Measurements from ENCODE around the gene DNAJC27. TPM values are rescaled to one million over a fixed set of nuclear protein-coding genes. Genes with fewer than 3 reads are reported as not detected.

Gene DNAJC27
- polyA plus RNA-seq, 1 of the 3 experiments (the other 2 are of a cell fraction) = 2.4 TPM

DNA sequence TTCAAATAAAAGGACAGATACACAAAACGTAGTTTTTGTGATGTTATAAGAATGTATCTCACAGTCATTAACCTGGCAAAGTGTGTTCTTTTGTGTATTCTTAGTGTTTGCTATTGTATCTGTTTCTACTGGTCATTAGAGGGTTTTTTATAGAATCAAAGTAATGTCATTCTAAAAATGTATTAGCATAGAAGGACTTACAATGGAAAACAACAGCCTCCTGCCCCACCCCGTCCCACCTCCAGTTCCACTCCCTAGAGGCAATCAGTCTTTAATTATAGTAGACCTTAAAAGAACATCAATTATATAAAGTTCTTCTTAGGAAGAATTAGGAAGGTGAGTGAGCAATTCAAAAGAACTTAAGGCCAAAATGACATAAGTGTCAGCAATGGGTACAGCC is 13.8 kb downstream of the DNAJC27 start:
- no peak overlapping the region for H3K4me3 ChIP-seq (ENCODE audit: low read depth in 2 of 2, low read length in 1 of 2)
- no peaks in the 10 kb centered on the region for H3K9me2 ChIP-seq
- TF ChIP-seq YY1 (IDR thresholded peaks at IDR 0.05; ENCODE audit: low read depth) = no peak
- TF ChIP-seq NFIC (IDR thresholded peaks at IDR 0.05; ENCODE audit: borderline replicate concordance) = no peak
- TF ChIP-seq RXRA (IDR thresholded peaks at IDR 0.05; ENCODE audit: borderline replicate concordance, low read depth) = no peak
- no peak for TF ChIP-seq FOXM1 (IDR thresholded peaks at IDR 0.05; ENCODE audit: low read depth)
- TF ChIP-seq, protein P1, sequence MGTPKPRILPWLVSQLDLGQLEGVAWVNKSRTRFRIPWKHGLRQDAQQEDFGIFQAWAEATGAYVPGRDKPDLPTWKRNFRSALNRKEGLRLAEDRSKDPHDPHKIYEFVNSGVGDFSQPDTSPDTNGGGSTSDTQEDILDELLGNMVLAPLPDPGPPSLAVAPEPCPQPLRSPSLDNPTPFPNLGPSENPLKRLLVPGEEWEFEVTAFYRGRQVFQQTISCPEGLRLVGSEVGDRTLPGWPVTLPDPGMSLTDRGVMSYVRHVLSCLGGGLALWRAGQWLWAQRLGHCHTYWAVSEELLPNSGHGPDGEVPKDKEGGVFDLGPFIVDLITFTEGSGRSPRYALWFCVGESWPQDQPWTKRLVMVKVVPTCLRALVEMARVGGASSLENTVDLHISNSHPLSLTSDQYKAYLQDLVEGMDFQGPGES (IDR thresholded peaks at IDR 0.05; ENCODE audit: low read depth, low read length) = no peak
- TF ChIP-seq POLR2AphosphoS5 (IDR thresholded peaks at IDR 0.05; ENCODE audit: low read depth, low read length) = no peak
- TF ChIP-seq, protein P2, sequence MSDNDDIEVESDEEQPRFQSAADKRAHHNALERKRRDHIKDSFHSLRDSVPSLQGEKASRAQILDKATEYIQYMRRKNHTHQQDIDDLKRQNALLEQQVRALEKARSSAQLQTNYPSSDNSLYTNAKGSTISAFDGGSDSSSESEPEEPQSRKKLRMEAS (IDR thresholded peaks at IDR 0.05; ENCODE audit: low read depth) = no peak
- no peak for TF ChIP-seq RCOR1 (IDR thresholded peaks at IDR 0.05; ENCODE audit: low read length)
- TF ChIP-seq CHD2 (IDR thresholded peaks at IDR 0.05; ENCODE audit: low read length, partially characterized antibody) = no peak
- TF ChIP-seq, protein P3, sequence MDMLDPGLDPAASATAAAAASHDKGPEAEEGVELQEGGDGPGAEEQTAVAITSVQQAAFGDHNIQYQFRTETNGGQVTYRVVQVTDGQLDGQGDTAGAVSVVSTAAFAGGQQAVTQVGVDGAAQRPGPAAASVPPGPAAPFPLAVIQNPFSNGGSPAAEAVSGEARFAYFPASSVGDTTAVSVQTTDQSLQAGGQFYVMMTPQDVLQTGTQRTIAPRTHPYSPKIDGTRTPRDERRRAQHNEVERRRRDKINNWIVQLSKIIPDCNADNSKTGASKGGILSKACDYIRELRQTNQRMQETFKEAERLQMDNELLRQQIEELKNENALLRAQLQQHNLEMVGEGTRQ (IDR thresholded peaks at IDR 0.05; ENCODE audit: borderline replicate concordance, low read depth, low read length) = no peak
- TF ChIP-seq, protein P4, sequence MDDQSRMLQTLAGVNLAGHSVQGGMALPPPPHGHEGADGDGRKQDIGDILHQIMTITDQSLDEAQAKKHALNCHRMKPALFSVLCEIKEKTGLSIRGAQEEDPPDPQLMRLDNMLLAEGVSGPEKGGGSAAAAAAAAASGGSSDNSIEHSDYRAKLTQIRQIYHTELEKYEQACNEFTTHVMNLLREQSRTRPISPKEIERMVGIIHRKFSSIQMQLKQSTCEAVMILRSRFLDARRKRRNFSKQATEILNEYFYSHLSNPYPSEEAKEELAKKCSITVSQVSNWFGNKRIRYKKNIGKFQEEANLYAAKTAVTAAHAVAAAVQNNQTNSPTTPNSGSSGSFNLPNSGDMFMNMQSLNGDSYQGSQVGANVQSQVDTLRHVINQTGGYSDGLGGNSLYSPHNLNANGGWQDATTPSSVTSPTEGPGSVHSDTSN (IDR thresholded peaks at IDR 0.05) = no peak
- no peak for TF ChIP-seq GABPA (IDR thresholded peaks at IDR 0.05; ENCODE audit: low read depth)
- TF ChIP-seq, protein P5, sequence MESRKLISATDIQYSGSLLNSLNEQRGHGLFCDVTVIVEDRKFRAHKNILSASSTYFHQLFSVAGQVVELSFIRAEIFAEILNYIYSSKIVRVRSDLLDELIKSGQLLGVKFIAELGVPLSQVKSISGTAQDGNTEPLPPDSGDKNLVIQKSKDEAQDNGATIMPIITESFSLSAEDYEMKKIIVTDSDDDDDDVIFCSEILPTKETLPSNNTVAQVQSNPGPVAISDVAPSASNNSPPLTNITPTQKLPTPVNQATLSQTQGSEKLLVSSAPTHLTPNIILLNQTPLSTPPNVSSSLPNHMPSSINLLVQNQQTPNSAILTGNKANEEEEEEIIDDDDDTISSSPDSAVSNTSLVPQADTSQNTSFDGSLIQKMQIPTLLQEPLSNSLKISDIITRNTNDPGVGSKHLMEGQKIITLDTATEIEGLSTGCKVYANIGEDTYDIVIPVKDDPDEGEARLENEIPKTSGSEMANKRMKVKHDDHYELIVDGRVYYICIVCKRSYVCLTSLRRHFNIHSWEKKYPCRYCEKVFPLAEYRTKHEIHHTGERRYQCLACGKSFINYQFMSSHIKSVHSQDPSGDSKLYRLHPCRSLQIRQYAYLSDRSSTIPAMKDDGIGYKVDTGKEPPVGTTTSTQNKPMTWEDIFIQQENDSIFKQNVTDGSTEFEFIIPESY (IDR thresholded peaks at IDR 0.05; ENCODE audit: borderline replicate concordance, low read depth) = no peak
- no peak for TF ChIP-seq EZH2phosphoT487 (IDR thresholded peaks at IDR 0.05; ENCODE audit: borderline replicate concordance, low read depth)
- no peak for TF ChIP-seq TCF12 (IDR thresholded peaks at IDR 0.05)
- no peak for TF ChIP-seq TEAD4 (IDR thresholded peaks at IDR 0.05; ENCODE audit: borderline replicate concordance, insufficient read depth)
- TF ChIP-seq SIN3A (IDR thresholded peaks at IDR 0.05; ENCODE audit: borderline replicate concordance, low read depth, low read length) = no peak
- POLR2A ChIA-PET = no interaction called here
- H3K27ac ChIP-seq (ENCODE audit: low read depth in 2 of 2, low read length in 1 of 2) = no peak overlapping the region
- DNase-seq = no peak
- H4K20me1 ChIP-seq (ENCODE audit: insufficient read depth) = no peaks in the 10 kb centered on the region
- peaks cover 10% of the 10 kb centered on the region for H3K9me3 ChIP-seq
- H2AFZ ChIP-seq (ENCODE audit: low read depth) = no peak overlapping the region
- no peaks in the 10 kb centered on the region for H3F3A ChIP-seq (replicated peaks; ENCODE audit: insufficient read depth)
- no peaks in the 10 kb centered on the region for H3K27me3 ChIP-seq (ENCODE audit: insufficient read depth)
- WGBS (ENCODE audit: low lambda C conversion rate) = 80% methylated on average over 2 of the region's 2 CpGs
- peaks cover 67 to 85% of the 10 kb centered on the region in 2 experiments for H3K36me3 ChIP-seq (replicated peaks in 1 of 2; ENCODE audit: control insufficient read depth in 1 of 2, insufficient read depth in 2 of 2, low read length in 1 of 2)
- no peaks in the 10 kb centered on the region for H3K4me1 ChIP-seq (ENCODE audit: control insufficient read depth in 1 of 2, insufficient read depth in 2 of 2, low read depth in 1 of 2, low read length in 1 of 2)
- H3K9ac ChIP-seq = no peak overlapping the region
- H3K4me2 ChIP-seq = no peak overlapping the region
- no peaks in the 10 kb centered on the region; the same call in 1 of the 2 replicates for H3K79me2 ChIP-seq (ENCODE audit: insufficient read depth)
- CTCF ChIA-PET = interaction anchor here (0.6 to 1.4 kb wide), 2 partner anchors 13 to 521 kb away, joined by 3 to 4 read pairs; no protein-coding TSS in a partner anchor
